Activated naive CD4-positive, alpha-beta T cell treated with anti-CD3 and anti-CD28 coated beads for 36 hours (primary cell): ENCODE results near the gene MSL2. TPM values are rescaled to one million over a fixed set of nuclear protein-coding genes. Genes with fewer than 3 reads are reported as not detected.
"Not testable (repeated sequence)": the region's sequence is repeated elsewhere in the genome, so short reads cannot be mapped to it uniquely, and the experiment has no call there.

ENCODE experiments used
- CTCF ChIA-PET: fragments of 350-600 bp; sonication (Branson Sonifier 250); formaldehyde crosslinking; loops from one replicate; lab custom pipeline; 2021; ENCODE audit warnings: antibody characterized with exemption; lab: Charles Lee
- DNase-seq: peaks from one replicate; pipeline ENCODE4 v3.0.0-alpha.2; 2020
- H3K27ac Mint-ChIP-seq: one replicate; pipeline ENCODE4 v1.8.0; 2021; ENCODE audit warnings: mild to moderate bottlenecking, mixed read lengths
- H3K27me3 Mint-ChIP-seq: one replicate; pipeline ENCODE4 v1.8.0; 2021; ENCODE audit warnings: low read depth, mixed read lengths
- H3K36me3 Mint-ChIP-seq: one replicate; pipeline ENCODE4 v1.8.0; 2021; ENCODE audit warnings: low read depth, mixed read lengths
- H3K4me1 Mint-ChIP-seq: one replicate; pipeline ENCODE4 v1.8.0; 2021; ENCODE audit warnings: low read depth, mixed read lengths
- H3K4me3 Mint-ChIP-seq: one replicate; pipeline ENCODE4 v1.8.0; 2021; ENCODE audit warnings: mild to moderate bottlenecking, moderate library complexity, mixed read lengths
- H3K9me3 Mint-ChIP-seq: one replicate; pipeline ENCODE4 v1.8.0; 2021; ENCODE audit warnings: mixed read lengths
- intact Hi-C: fragments of 100-400 bp; cut with micrococcal nuclease; formaldehyde crosslinking; loops from one replicate; pipeline ENCODE4 v1.15.1; 2023
- total RNA-seq, 2 experiments: library from RNA; stranded (reverse); gene quantifications; one replicate each; pipeline ENCODE4 v1.2.3, GENCODE V29; 2021

MSL2 gene
- total RNA-seq, 2 experiments from 2014 or later = 40.6 to 42.7 TPM

DNA sequence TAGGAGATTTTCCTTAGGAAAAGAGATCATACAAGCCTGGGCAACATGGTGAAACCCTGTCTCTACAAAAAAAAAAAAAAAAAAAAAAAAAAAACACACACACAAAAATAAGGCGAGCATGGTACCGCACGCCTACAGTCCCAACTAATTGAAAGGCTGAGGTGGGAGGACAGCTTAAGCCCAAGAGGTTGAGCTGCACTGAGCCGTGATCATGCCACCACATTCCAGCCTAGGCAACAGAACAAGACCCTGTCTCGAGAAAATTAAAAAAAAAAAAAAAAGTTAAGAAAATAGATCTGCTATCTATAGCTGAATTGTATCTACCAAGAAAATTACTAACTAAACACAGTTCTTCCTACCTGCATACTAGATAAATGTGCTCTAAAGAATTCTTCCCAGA lies 7.1 kb downstream of the MSL2 start:
- Mint-ChIP-seq H3K27ac (no peak overlapping the region), H3K27me3 (no peaks in the 10 kb centered on the region), H3K4me3 (peak overlapping the region; percentile 22), H3K36me3 (peaks cover 31% of the 10 kb centered on the region), H3K4me1 (peaks cover 80% of the 10 kb centered on the region), H3K9me3 (no peaks in the 10 kb centered on the region)
- no peak for DNase-seq
- CTCF ChIA-PET = no interaction called here
- intact Hi-C loops = no loop called here

DNA sequence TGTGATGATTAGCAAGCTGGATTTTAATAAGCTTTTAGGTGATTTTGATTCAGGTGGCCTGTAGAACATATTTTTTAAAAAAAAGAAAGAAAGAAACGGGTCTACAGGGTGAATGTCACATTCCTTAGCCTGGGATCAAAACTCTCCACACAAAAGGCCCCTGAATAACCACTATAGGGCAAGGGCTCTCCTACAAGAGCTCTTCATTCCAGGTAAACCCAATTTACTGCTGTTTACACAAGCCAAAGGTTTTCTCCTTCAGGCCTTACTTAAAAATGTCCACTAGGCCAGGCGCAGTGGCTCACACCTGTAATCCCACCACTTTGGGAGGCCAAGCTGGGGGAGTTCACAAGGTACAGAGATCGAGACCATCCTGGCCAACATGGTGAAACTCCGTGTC lies 8.3 kb downstream of the MSL2 start:
- Mint-ChIP-seq H3K27me3 (no peaks in the 10 kb centered on the region), H3K36me3 (peaks cover 22% of the 10 kb centered on the region), H3K4me1 (peaks cover 90% of the 10 kb centered on the region), H3K9me3 (no peaks in the 10 kb centered on the region), H3K4me3 (no peak overlapping the region), H3K27ac (no peak overlapping the region)
- intact Hi-C loops = no loop called here
- CTCF ChIA-PET = interaction anchor here (0.7 to 0.9 kb wide), 2 partner anchors 12 to 23 kb away, joined by 3 to 6 read pairs; no protein-coding TSS in a partner anchor
- DNase-seq = no peak

DNA sequence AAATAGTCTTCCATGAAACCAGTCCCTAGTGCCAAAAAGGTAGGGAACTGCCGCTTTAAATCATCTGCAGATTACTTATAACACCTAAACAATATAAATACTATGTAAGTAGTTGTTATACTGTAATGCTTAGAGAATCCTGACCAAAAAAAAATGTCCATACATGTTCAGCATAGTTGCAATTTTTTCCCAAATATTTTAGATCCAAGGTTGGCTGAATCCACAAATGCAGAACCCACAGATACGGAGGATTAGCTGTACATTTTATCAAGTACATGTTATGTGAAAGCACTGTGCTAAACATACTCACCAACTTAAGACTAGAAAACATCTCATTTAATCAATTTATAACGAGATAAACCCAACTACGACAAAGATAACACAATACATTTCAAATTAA lies 9.3 kb downstream of the MSL2 start:
- H3K27ac Mint-ChIP-seq = no peak overlapping the region
- no peaks in the 10 kb centered on the region for H3K9me3 Mint-ChIP-seq
- peaks cover 92% of the 10 kb centered on the region for H3K4me1 Mint-ChIP-seq
- intact Hi-C loops = no loop called here
- no peak for DNase-seq
- no peaks in the 10 kb centered on the region for H3K27me3 Mint-ChIP-seq
- H3K4me3 Mint-ChIP-seq = no peak overlapping the region
- peaks cover 14% of the 10 kb centered on the region for H3K36me3 Mint-ChIP-seq
- CTCF ChIA-PET = no interaction called here

DNA sequence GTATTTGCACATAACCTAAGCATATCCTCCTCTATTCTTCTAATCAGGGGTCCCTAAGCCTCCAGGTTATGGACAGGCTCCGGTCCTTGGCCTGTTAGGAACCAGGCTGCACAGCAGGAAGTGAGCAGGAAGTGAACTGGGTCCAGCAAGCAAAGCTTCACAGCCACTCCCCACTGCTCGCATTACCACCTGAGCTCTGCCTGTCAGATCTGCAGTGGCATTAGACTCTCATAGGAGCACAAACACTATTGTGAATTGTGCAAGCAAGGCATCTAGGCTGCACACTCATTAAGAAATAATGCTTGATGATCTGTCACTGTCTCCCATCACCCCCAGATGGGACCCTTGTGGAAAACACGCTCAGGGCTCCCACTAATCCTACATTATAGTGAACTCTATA lies 9.8 kb downstream of the MSL2 start:
- no peak overlapping the region for H3K4me3 Mint-ChIP-seq
- no peaks in the 10 kb centered on the region for H3K27me3 Mint-ChIP-seq
- H3K4me1 Mint-ChIP-seq = peaks cover 91% of the 10 kb centered on the region
- CTCF ChIA-PET = no interaction called here
- intact Hi-C loops = no loop called here
- H3K36me3 Mint-ChIP-seq = peaks cover 10% of the 10 kb centered on the region
- no peak overlapping the region for H3K27ac Mint-ChIP-seq
- H3K9me3 Mint-ChIP-seq = no peaks in the 10 kb centered on the region
- DNase-seq = peak; percentile 50

DNA sequence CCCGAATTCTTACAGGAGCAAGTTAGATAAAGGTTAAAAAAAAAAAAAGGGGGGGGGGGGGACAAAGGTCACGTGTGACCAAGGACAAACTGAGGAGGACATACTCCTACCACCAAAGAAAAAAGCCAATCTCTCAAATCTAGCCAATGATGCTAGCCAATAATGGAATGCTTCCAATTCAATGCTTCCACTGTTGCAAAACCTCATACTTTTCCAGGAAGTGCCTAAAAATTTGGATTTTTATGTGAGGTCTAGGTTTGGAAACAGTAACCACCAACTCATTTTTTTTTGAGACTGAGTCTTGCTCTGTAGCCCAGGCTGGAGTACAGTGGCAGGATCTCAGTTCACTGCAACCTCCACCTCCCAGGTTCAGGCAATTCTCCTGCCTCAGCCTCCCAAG lies 11.4 kb downstream of the MSL2 start:
- no peaks in the 10 kb centered on the region for H3K27me3 Mint-ChIP-seq
- no peaks in the 10 kb centered on the region for H3K36me3 Mint-ChIP-seq
- peaks cover 86% of the 10 kb centered on the region for H3K4me1 Mint-ChIP-seq
- H3K4me3 Mint-ChIP-seq = no peak overlapping the region
- no peak overlapping the region for H3K27ac Mint-ChIP-seq
- intact Hi-C loops = no loop called here
- H3K9me3 Mint-ChIP-seq = no peaks in the 10 kb centered on the region
- DNase-seq = no peak
- CTCF ChIA-PET = no interaction called here

DNA sequence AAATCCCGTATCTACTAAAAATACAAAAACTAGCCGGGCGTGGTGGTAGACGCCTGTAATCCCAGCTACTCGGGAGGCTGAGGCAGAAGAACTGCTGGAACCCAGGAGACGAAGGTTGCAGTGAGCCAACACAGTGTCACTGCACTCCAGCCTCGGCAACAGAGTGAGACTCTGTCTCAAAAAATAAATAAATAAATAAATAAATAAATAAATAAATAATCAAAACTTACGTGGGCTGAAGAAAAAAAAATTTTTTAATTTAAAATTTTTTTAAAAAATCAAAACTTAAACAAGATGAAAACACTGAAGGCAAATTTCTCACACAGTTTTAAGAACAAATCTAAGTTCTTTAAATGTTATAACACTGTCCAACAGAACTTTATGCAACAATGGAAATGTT lies 14.4 kb downstream of the MSL2 start:
- CTCF ChIA-PET = interaction anchor here (0.8 to 1.7 kb wide), 2 partner anchors 10 to 69 kb away, joined by 3 to 6 read pairs; partner anchors contain the start of gene PCCB
- intact Hi-C loops = loop anchor here (1.0 kb wide), 1 partner anchor 12 kb away; no protein-coding TSS in a partner anchor
- no peak overlapping the region for H3K27ac Mint-ChIP-seq

DNA sequence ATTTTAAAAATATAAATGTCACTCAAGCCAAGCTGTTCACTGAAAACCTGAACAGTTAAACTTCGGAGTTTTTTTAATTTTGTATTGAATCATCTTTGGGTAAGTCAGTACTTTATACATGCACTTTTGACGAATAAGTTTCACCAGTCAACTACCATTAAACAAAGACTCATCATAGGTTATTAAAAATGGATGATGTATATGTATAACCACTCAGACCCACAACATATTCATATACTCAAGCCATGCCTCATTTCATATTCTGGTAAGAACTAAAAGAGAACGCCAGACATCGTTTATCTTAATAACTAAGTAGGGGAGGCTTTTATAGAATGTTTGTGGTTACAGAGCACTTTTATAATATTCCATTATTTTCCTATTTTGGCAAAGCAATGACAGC lies 18.3 kb downstream of the MSL2 start:
- no peaks in the 10 kb centered on the region for H3K27me3 Mint-ChIP-seq
- intact Hi-C loops = no loop called here
- CTCF ChIA-PET = interaction anchor here (0.6 kb wide), 1 partner anchor 34 kb away, joined by 3 read pairs; no protein-coding TSS in a partner anchor
- H3K4me1 Mint-ChIP-seq = peaks cover 66% of the 10 kb centered on the region
- H3K36me3 Mint-ChIP-seq = peaks cover 1% of the 10 kb centered on the region
- H3K4me3 Mint-ChIP-seq = no peak overlapping the region
- no peaks in the 10 kb centered on the region for H3K9me3 Mint-ChIP-seq
- no peak for DNase-seq
- H3K27ac Mint-ChIP-seq = no peak overlapping the region

More for the DNA sequence above, 14.4 kb downstream of the MSL2 start:
- Mint-ChIP-seq H3K9me3 (no peaks in the 10 kb centered on the region), H3K4me3 (no peak overlapping the region), H3K4me1 (peaks cover 84% of the 10 kb centered on the region), H3K27me3 (no peaks in the 10 kb centered on the region), H3K36me3 (peaks cover 1% of the 10 kb centered on the region)
- no peak for DNase-seq

DNA sequence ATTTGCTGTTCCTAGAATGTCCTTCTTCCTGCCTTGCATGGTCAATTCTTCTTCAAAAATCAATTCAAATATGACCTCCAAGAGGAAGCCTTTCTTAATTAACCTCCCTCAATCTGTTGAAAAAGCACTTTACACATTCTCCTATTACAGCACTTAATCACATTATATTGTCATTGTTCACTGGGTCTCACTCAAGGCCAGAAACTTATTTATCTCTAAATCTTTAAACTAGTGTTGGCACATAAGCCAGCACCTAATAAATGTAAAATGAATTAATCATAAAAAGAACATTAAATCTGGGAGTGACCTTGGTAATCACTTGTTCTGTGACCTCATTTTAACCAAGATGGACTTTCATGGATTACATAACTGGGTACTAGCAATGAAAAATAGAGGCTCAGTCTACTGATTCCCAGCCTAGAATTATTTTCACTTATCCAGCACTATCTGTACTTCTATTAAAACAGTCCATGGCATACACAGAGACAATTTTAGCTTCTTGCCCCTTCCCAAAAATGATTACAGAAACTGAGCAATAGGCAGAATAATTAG lies 22.1 kb downstream of the MSL2 start:
- no peak for DNase-seq
- Mint-ChIP-seq H3K27ac (no peak overlapping the region), H3K4me1 (peaks cover 36% of the 10 kb centered on the region), H3K9me3 (no peaks in the 10 kb centered on the region), H3K36me3 (peaks cover 1% of the 10 kb centered on the region), H3K4me3 (no peak overlapping the region), H3K27me3 (no peaks in the 10 kb centered on the region)
- intact Hi-C loops = no loop called here
- CTCF ChIA-PET = no interaction called here

DNA sequence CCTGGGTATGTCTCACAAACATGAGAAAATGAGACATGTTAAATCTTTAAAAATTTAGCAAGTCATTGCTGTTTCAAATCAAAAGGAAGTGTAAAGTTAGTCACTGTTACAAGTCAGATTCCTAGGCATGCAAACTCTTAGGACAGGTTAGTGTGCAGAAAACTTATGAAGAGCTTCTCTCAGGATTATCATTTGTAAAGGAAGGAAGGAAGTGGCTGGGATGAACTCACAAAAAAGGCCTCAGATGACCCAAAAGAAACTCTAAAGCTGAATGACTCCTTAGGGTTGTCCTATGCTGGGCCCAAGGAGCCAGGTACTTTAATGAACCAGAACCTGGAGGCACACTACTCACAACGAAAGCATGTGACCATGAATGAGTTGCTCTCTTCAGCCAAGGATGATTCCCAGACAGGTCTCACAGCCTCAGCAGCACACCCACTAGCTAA lies 25.0 kb downstream of the MSL2 start:
- H3K9me3 Mint-ChIP-seq = no peaks in the 10 kb centered on the region
- intact Hi-C loops = loop anchor here (1.0 kb wide), 2 partner anchors 12 to 22 kb away; no protein-coding TSS in a partner anchor
- peak overlapping the region; percentile 2 for H3K4me3 Mint-ChIP-seq
- no peaks in the 10 kb centered on the region for H3K27me3 Mint-ChIP-seq
- H3K4me1 Mint-ChIP-seq = peaks cover 43% of the 10 kb centered on the region
- peak overlapping the region; percentile 70 for H3K27ac Mint-ChIP-seq
- CTCF ChIA-PET = interaction anchor here (0.8 to 1.8 kb wide), 3 partner anchors 10 to 80 kb away, joined by 3 to 6 read pairs (median 5); no protein-coding TSS in a partner anchor
- peaks cover 2% of the 10 kb centered on the region for H3K36me3 Mint-ChIP-seq
- peak; percentile 46 for DNase-seq

DNA sequence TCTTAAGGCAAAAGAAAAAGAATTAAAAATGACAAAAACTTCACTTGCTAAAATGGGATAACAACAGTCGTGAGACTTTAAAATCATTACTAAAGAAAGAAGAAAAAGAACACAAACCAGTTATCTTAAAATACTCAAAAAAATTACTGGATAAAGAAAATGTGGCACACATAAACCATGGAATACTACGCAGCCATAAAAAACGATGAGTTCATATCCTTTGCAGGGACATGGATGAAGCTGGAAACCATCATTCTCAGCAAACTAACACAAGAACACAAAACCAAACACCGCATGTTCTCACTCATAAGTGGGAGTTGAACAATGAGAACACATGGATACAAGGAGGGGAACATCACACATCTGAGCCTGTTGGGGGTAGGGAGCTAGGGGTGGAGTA lies 27.9 kb downstream of the MSL2 start:
- CTCF ChIA-PET = interaction anchor here (0.6 kb wide), 1 partner anchor 113 kb away, joined by 3 read pairs; no protein-coding TSS in a partner anchor
- DNase-seq, H3K9me3 Mint-ChIP-seq, intact Hi-C loops, H3K36me3 Mint-ChIP-seq, H3K27ac Mint-ChIP-seq, H3K4me3 Mint-ChIP-seq, H3K27me3 Mint-ChIP-seq: not testable (repeated sequence)
- peaks cover 50% of the 10 kb centered on the region for H3K4me1 Mint-ChIP-seq

DNA sequence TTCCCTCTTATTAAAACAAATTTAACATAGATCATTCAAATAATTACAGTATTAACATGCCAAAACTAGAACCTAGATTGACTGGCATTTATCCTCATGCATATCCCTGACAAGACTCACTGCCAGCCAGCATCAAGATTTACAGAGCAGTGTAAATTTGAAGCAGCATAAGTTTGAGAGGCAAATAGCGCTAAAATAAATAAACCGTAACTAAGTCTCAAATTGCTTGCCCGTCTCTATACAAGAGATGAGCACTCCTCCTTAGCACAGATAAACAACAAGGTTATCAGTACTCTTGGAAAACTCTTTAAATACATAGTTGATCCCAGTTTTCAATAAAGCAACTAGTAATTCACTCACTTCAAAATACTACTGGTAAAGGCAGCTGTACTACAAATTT lies 29.6 kb downstream of the MSL2 start:
- H3K36me3 Mint-ChIP-seq = peaks cover 4% of the 10 kb centered on the region
- DNase-seq = no peak
- CTCF ChIA-PET = no interaction called here
- no peaks in the 10 kb centered on the region for H3K9me3 Mint-ChIP-seq
- intact Hi-C loops = no loop called here
- no peak overlapping the region for H3K27ac Mint-ChIP-seq
- H3K27me3 Mint-ChIP-seq = no peaks in the 10 kb centered on the region
- H3K4me3 Mint-ChIP-seq = no peak overlapping the region
- peaks cover 58% of the 10 kb centered on the region for H3K4me1 Mint-ChIP-seq

DNA sequence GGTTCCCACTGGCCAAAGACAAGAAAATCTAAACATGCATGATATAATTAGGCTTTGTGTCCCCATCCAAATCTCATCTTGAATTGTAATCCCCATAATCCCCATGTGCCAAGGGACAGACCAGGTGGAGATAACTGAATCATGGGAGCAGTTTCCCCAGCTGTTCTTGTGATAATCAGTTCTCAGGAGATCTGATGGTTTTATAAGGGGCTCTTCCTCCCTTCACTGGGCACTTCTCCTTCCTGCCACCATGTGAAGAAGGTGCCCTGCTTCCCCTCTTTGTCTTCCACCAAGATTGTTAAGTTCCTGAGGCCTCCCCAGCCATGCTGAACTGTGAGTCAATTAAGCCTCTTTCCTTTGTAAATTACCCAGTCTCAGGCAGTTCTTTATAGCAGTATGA lies 32.5 kb downstream of the MSL2 start:
- H3K27me3 Mint-ChIP-seq, H3K9me3 Mint-ChIP-seq, intact Hi-C loops, H3K4me3 Mint-ChIP-seq, DNase-seq: not testable (repeated sequence)
- peaks cover 64% of the 10 kb centered on the region for H3K4me1 Mint-ChIP-seq
- peaks cover 12% of the 10 kb centered on the region for H3K36me3 Mint-ChIP-seq
- CTCF ChIA-PET = interaction anchor here (1.0 kb wide), 1 partner anchor 13 kb away, joined by 3 read pairs; no protein-coding TSS in a partner anchor
- peak overlapping the region; percentile 70 for H3K27ac Mint-ChIP-seq

DNA sequence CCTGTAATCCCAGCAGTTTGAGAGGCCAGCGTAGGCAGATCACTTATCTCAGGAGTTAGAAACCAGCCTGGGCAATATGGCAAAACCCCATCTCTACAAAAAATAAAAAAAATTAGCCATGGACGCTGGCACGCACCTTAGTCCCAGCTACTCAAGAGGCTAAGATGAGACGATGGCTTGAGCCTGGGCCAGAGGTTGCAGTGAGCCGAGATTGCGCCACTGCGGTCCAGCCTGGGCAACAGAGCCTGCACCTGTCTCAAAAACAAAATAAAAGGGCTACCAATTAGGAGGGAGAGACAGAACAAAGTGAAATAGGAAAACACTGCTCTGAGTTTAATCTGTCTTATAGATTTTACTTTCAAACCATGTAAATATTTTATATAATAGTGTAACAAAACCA lies 33.8 kb downstream of the MSL2 start:
- H3K4me1 Mint-ChIP-seq = peaks cover 62% of the 10 kb centered on the region
- no peak overlapping the region for H3K27ac Mint-ChIP-seq
- intact Hi-C loops = no loop called here

More for the DNA sequence above, 33.8 kb downstream of the MSL2 start:
- DNase-seq = no peak
- CTCF ChIA-PET = interaction anchor here (0.5 kb wide), 1 partner anchor 16 kb away, joined by 3 read pairs; no protein-coding TSS in a partner anchor
- Mint-ChIP-seq H3K9me3 (no peaks in the 10 kb centered on the region), H3K27me3 (no peaks in the 10 kb centered on the region), H3K36me3 (peaks cover 16% of the 10 kb centered on the region), H3K4me3 (no peak overlapping the region)
